ENCODE results near the gene LRMDA.

The LRMDA gene

GRCh38 chr10:75857896-75858295 is 426.5 kb downstream of the LRMDA start:
- no peak for DNase-seq

GRCh38 chr10:75858339-75858738 is 426.9 kb downstream of the LRMDA start:
- no peak for DNase-seq

GRCh38 chr10:75859141-75859540 is 427.7 kb downstream of the LRMDA start:
- DNase-seq = no peak

DNA sequence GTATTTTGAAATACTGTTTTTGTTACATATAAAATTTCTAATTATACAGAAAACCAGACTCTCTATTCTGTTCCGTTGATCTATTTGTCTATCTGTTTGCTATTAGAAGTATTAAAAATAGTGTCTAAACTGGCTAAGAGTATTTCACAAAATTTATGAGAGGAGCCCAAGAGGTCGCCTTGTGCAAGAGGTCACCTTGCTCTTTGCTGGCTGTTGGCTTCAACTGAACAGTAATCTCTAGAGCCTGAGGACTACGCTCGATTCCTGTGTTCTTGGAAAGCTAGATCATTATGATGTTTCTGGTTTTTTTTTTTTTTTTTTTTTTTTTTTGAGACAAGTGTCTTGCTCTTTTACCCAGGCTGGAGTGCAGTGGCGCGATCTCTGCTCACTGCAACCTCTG is 428.6 kb downstream of the LRMDA start:
- DNase-seq = no peak

DNA sequence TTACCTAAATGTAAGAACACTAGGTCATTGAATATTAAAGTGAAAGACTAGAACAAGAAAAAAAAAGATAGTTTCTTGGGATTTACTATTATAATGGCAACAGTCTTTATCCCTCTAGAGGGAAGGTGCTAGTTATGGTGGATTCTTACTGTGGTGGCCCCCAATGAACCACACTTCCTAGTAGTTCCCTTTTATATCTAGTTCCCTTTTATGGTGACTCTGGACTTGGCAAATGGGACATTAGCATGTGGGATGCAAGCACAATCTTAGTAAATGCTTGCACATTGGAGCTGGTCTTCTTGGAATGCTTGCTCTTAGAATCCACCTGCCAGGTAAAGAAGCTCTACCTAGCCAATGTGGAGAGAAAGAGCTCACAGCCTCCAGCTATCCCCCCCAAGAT is 430.2 kb downstream of the LRMDA start:
- DNase-seq = no peak

- DNase-seq = no peak
These were observed 431.5 kb downstream of the LRMDA start for GRCh38 chr10:75862935-75863334.

DNA sequence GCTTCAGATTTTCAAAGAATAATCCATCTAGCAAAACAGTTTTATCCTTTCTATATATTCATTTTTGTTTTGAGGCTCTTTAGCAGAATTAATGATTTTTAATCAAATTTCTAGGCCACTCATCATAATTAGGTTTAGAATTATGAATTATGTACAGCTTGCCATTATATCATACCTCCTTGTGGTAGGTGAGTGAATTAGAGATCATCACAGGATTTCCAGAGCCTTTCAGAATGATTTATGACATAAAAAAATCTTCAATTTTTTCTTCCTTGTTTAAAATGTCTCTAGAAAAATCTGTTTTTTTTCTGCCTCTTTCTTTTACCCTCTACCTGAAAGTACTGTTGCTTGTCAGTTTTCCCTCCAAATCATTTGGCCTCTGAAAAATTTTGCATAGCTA is 433.3 kb downstream of the LRMDA start:
- no peak for DNase-seq

DNA sequence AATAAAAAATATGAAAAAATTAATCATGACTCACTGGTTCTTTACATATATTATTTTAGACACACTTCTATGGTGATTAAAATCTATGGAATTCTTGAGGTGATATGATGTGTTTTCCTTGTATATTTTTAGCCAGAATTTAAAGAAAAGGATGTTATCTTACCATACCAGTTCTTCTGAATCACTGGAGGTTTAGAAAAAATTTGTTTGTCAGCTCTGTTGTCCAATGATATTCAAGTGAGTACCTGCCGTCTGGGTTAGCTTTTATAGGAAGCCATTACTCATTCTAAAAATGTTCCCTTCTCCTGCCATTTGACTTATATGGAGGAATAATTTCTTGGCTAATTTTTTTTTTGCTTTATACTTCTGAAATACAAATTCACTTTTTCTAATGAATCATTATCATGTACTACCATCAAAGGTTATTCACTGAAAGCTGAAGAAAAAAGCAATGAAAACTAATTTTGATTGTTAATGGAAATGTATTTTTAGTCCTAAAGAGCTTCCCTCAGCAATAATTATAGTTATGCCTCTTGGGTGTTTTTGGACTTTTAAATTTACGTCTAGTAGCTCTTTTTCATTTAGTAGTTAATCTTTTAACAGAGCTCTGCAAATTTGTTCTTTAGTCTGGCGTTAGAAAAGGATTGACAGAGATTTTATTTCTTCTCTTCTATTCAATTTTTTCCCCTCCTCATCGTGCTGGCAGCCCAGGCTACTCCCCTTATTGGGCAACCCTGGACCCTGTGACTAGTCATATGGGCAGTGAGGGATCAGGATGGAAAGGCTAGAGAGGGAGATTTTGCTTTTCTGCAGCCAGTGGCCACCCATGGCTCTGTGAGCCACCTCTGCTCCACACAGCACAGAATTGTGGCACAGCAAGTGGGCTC is 434.2 kb downstream of the LRMDA start:
- DNase-seq = no peak

DNA sequence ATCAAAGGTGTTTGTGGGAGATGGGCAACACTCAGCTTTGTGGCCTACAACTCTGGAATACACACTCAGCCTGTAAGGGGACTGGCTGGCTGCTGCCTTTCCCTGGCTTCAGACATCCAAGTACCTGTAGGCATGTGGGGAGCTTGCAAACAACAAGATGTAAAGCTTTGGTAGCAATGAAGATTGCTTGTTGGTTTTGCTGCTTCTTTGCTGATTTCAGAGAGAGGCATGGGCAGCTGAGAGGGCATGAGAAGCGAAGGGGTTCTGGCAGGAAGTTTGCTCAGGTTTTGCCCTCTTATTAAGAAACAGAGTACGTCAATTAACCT is 434.8 kb downstream of the LRMDA start:
- DNase-seq = no peak

GRCh38 chr10:75866731-75867130 is 435.3 kb downstream of the LRMDA start:
- DNase-seq = no peak

DNA sequence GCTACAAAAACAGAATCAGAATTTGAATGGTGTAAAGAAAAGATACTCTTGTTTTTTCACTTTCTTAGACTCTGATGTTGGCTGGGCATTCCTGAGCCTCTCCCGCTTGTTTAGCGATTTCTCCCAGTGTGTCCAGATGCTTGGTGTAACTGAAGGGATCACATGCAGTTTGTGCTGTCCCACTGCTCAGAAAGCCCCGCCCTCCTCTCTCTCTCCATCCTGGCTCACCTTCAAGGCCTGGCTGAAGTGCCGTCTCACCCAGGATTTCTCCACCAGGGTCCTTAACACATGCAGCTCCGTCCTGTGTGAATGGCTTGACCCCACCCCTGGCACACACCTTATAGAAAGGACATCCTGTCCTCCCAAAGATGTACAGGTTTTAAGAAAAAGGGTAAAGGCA is 437.1 kb downstream of the LRMDA start:
- DNase-seq = no peak

- DNase-seq = peak; percentile 2
These were observed 438.7 kb downstream of the LRMDA start for GRCh38 chr10:75870039-75870645.

DNA sequence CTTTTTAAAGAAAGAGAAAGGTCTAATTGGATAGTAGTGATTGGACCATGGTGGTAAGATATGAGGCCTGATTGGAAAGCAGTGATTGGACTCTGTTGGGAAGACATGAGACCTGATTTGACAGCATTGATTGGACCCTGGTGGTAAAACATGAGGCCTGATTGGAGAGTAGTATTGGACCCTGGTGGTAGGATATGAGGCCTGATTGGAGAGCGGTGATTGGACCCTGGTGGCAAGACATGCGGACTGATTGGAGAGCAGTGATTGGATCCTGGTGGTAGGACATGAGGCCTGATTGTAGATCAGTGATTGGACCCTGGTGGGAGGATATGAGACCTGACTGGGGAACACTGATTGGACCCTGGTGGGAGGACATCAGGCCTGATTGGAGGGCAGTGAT is 444.3 kb downstream of the LRMDA start:
- DNase-seq = no peak

GRCh38 chr10:75876710-75877109 is 445.3 kb downstream of the LRMDA start:
- no peak for DNase-seq

- DNase-seq = no peak
These were observed 446.5 kb downstream of the LRMDA start for GRCh38 chr10:75877877-75878276.

DNA sequence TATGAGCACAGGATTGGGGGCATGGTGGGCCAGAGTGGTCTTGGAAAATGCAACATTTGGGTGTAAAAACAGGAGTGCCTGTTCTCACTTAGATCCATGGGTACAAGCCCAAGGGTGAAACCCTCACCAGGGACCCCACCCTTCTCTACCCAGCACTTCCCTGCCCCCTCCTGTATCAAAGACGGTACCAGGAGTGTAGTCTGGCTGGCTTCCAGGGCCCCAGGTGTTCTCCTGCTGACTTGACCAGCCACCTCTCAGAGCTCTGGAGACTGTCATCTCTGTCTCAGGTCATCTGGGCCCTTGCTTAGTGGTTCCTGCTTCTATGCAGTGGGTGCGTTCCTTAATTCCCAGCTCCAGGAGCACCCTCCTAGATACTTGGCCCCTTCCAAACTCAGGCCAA is 447.2 kb downstream of the LRMDA start:
- no peak for DNase-seq

- DNase-seq = no peak
These were observed 448.8 kb downstream of the LRMDA start for GRCh38 chr10:75880031-75880775.

- DNase-seq = no peak
These were observed 452.0 kb downstream of the LRMDA start for GRCh38 chr10:75883081-75884072.

DNA sequence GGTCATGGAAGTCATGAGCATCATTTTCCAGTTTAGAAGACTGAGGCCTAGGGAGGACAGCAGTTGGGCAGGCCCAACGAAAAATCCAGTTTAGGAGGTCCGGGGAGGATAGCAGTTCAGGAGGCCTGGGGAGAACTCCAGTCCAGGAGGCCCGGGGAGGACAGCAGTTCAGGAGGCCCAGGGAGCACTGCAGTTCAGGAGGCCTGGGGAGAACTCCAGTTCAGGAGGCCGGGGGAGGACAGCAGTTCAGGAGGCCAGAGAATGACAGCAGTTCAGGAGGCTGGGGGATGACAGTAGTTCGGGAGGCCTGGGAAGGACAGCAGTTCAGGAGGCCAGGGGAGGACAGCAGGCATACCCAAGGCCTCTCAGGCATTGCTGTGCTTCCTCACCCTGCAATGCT is 453.4 kb downstream of the LRMDA start:
- DNase-seq = no peak

DNA sequence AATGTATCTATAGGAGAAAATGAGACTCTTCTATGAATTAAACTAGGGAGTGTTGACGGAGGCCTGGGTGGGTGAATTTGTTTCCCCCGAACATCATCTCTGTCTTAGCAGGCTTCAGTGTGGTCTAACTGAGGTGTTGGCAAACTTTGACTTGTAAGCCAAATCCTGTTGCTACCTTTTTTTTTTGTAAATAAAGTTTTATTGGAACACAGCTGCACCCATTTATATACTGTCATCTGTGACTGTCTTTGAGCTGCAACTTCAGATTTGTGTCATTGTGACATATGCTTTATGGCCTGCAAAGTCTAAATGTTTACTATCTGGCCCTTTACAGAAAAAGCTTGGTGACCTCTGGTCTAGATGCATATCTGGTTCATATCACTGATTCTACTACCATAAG is 455.9 kb downstream of the LRMDA start:
- no peak for DNase-seq

DNA sequence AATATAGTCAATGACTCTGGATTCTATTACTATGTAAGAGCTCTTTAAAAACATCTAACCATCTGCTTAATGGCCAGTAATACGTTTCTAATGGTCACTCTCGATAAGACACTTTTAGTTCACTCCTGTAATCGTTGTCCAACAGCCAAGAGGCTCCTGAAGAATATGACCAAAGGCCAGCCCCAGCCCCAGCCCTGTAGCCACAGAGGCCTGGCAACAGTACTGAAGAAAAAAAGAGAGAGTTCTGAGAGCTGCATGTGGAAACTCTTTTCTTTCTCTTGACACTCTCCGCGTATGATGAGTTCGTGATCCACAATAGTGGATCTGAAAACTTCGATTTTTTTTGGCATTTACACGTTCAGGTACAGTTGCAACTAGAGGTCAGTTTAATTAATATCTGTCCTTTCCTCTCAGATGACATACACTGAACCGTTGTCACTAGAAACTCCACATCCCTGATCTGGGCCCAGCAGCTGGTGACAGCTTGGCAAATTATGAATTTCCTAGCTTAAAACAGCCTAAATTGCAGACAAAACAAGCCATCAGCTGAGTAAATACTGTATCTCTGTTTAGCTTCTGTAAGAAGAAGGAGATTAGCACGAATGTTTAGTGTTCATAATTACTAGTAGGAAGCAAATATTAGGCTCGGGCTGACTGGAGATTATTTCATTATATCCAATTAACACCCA is 456.7 kb downstream of the LRMDA start:
- DNase-seq = no peak

- DNase-seq = no peak
These were observed 457.6 kb downstream of the LRMDA start for GRCh38 chr10:75889051-75889450.
